ENCODE measurements around the gene TMEM141. TPM values are rescaled to one million over a fixed set of nuclear protein-coding genes. Genes with fewer than 3 reads are reported as not detected.
"Not testable (repeated sequence)": the region's sequence is repeated elsewhere in the genome, so short reads cannot be mapped to it uniquely, and the experiment has no call there.

TMEM141 gene
- total RNA-seq, 2 experiments from 2014 or later = 42.3 to 45.2 TPM

DNA sequence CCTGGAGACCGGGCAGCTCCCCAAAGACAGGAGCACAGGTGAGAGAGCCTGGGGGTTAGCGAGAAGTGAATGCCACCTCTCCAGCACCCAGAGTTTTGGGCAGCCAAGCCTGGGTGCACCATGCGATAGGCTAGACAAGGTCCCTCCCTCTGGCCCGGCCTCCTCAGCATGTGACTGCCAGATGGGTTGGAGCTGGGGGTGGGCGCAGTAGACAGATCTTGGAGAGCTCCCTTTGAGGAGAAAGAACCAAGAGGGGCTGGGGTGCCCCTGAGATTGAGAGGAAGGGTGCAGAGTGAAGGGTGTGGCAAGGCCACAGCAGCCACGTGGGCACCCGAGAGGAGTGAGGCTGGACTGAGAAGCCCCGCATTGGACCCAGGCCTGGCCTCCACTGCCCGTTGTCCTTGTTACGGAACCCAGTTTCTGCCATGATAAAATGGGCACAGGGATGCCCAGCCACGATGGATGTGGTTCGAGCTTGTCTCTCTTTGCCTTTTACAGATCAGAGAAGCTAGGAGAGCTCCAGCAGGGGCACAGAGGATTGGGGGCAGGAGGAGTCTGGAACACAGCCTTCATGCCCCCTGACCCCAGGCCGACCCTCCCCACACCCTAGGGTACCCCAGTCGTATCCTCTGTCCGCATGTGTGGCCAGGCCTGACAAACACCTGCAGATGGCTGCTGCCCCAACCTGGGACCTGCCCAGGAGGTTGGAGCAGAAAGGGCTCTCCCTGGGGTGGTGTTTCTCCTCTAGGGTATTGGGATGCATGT is 1.4 kb downstream of the TMEM141 start:
- Mint-ChIP-seq H3K27ac (peak overlapping the region; percentile 64), H3K36me3 (no peaks in the 10 kb centered on the region), H3K9me3 (no peaks in the 10 kb centered on the region), H3K4me3 (peak overlapping the region; percentile 81), H3K4me1 (ENCODE audit: low read depth) (peaks cover 21% of the 10 kb centered on the region), H3K27me3 (peaks cover 1% of the 10 kb centered on the region)
- intact Hi-C loops (cut with micrococcal nuclease) = loop anchor here (5.0 kb wide), 3 partner anchors 110 to 450 kb away; partner anchors contain the start of genes RNF208 and TUBB4B
- DNase-seq = no peak
- ChIA-PET CTCF (interaction anchor here (0.8 to 3.0 kb wide), 12 partner anchors 9 to 464 kb away, joined by 3 to 23 read pairs (median 4); partner anchors contain the start of genes AJM1 and RABL6), POLR2A (interaction anchor here (0.6 to 0.7 kb wide), 2 partner anchors 14 to 65 kb away, joined by 3 to 5 read pairs; no protein-coding TSS in a partner anchor)

DNA sequence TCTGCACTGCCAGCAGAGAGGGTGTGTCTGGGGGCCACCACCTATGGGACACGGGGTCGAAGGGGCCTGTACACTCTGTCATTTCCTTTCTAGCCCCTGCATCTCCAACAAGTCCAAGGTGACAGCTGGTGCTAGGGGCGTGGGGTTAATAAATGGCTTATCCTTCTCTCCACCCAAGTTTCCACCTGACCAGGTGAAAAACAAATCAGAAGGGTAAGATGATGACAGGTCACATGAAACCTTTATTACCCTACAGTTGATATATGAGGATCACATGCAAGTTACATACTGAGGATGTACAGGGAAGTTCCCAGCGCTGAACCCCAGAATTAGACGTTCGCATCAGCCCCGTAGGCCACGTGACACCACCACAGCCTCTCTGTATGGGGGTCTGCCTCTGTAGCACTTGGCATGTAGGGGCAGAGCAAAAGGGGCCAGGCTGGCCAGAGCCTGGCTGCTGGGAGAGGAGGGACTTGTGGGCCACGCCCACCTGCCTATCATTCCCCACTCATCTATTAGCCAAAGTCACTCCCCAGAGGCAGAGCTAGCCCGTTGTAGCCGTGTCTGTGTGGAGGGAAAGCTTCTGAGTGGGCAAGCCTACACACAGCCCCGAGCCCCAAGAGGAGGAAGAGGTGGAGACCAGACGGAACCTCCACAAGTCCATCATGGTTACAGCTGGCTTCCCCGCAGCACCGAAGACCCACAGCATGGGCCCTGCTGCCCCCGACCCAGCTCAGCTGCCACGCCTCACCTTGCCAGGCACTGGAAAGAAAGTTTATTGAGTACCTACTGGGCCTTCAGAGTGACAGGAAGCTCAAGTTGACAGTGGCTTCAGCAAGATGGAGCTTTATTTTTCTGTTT is 2.2 kb downstream of the TMEM141 start:
- CTCF ChIA-PET = interaction anchor here (0.7 to 3.0 kb wide), 16 partner anchors 11 to 463 kb away, joined by 3 to 23 read pairs (median 4); partner anchors contain the start of genes AJM1, LCN8 and RABL6
- Mint-ChIP-seq H3K9me3 (no peaks in the 10 kb centered on the region), H3K27me3 (peaks cover 1% of the 10 kb centered on the region), H3K4me1 (ENCODE audit: low read depth) (peaks cover 13% of the 10 kb centered on the region), H3K4me3 (no peak overlapping the region), H3K27ac (no peak overlapping the region), H3K36me3 (no peaks in the 10 kb centered on the region)
- no peak for DNase-seq
- POLR2A ChIA-PET = interaction anchor here (0.9 kb wide), 1 partner anchor 14 kb away, joined by 4 read pairs; no protein-coding TSS in a partner anchor
- intact Hi-C loops (cut with micrococcal nuclease) = loop anchor here (5.0 kb wide), 3 partner anchors 109 to 449 kb away; partner anchors contain the start of genes RNF208 and TUBB4B

DNA sequence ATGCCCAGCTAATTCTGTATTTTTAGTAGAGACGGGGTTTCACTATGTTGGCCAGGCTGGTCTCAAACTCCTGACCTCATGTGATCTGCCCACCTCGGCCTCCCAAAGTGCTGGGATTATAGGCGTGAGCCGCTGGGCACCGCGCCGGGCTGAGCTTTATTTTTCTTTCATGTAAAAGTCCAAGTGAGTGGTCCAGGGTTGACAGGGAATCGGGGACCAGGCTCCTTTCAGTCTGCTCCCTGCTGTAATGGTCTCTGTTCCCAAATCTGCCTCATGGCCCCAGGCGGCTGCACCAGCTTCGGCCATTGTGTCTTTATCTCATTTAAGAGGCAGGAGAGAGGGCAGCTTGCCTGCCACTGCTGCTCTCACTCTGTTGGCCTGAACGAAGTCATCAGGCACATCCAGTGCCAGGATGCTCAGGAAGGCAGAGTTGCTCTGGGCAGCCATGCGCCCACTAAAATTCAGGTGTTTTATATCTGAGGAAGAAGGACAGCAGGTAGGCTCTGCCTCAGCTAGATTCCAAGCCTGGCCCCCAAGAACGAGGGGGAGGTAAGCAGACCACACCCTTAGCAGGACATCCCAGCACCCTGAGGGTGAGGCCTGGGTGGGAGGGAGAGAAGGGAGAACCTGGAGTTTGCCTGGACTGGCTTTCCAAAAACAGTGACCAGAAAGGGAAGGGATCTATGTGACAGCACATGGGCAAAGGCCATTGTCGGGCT is 3.3 kb downstream of the TMEM141 start:
- H3K9me3 Mint-ChIP-seq = no peaks in the 10 kb centered on the region
- ChIA-PET CTCF (interaction anchor here (0.7 to 3.0 kb wide), 7 partner anchors 12 to 241 kb away, joined by 3 to 23 read pairs (median 4); partner anchors contain the start of genes AJM1, LCN8 and RABL6), POLR2A (no interaction called here)
- DNase-seq = no peak
- intact Hi-C loops (cut with micrococcal nuclease) = loop anchor here (5.0 kb wide), 3 partner anchors 108 to 448 kb away; partner anchors contain the start of genes RNF208 and TUBB4B
- peaks cover 12% of the 10 kb centered on the region for H3K4me1 Mint-ChIP-seq (ENCODE audit: low read depth)
- H3K27ac Mint-ChIP-seq = no peak overlapping the region
- H3K36me3 Mint-ChIP-seq = no peaks in the 10 kb centered on the region
- H3K27me3 Mint-ChIP-seq = no peaks in the 10 kb centered on the region
- no peak overlapping the region for H3K4me3 Mint-ChIP-seq

- no peak overlapping the region for H3K27ac Mint-ChIP-seq
- H3K27me3 Mint-ChIP-seq = no peaks in the 10 kb centered on the region
- intact Hi-C loops (cut with micrococcal nuclease) = loop anchor here (5.0 kb wide), 3 partner anchors 107 to 447 kb away; partner anchors contain the start of genes RNF208 and TUBB4B
- H3K36me3 Mint-ChIP-seq = no peaks in the 10 kb centered on the region
- no peak overlapping the region for H3K4me3 Mint-ChIP-seq
- POLR2A ChIA-PET = no interaction called here
- H3K4me1 Mint-ChIP-seq (ENCODE audit: low read depth) = peaks cover 12% of the 10 kb centered on the region
- no peaks in the 10 kb centered on the region for H3K9me3 Mint-ChIP-seq
- DNase-seq = no peak
- CTCF ChIA-PET = no interaction called here
Observed at GRCh38 chr9:136795000-136795348, 3.8 kb downstream of the TMEM141 start.

GRCh38 chr9:136796238-136796774 is 5.2 kb downstream of the TMEM141 start, which contains the start of gene CCDC183:
TSS of gene CCDC183 (plus strand) at chr9:136796338. CDS start at chr9:136796398, 60 bp downstream.
- intact Hi-C loops (cut with micrococcal nuclease) = no loop called here
- DNase-seq = no peak
- Mint-ChIP-seq H3K9me3 (no peaks in the 10 kb centered on the region), H3K27me3 (peaks cover 6% of the 10 kb centered on the region), H3K27ac (no peak within 1 kb of the TSS), H3K4me1 (ENCODE audit: low read depth) (peaks cover 19% of the 10 kb centered on the region), H3K4me3 (no peak within 1 kb of the TSS), H3K36me3 (no peaks in the 10 kb centered on the region)
- CTCF ChIA-PET = no interaction called here
- POLR2A ChIA-PET = no interaction called here

DNA sequence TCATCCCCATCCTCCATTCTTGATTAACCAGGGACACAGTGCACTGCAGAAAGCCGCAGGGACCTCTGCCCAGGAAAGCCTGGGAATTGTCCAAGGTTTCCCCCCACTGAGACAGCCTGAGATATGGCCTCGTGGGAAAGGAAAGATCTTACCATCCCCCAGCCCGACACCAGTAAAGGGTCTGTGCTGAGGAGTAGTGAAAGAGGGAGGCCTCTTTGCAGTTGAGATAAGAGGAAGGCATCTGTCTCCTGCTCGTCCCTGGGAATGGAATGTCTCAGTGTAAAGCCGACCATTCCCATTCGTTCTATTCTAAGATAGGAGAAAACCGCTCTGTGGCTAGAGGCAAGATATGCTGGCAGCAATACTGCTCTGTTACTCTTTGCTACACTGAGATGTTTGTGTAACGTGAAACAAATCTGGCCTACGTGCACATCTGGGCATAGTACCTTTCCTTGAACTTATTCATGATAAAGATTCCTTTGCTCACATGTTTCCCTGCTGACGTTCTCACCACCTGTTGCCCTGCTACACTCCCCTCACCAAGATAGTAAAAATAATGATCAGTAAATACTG is 5.7 kb downstream of the TMEM141 start:
- CTCF ChIA-PET; POLR2A ChIA-PET; intact Hi-C loops (cut with micrococcal nuclease): not testable (repeated sequence)

DNA sequence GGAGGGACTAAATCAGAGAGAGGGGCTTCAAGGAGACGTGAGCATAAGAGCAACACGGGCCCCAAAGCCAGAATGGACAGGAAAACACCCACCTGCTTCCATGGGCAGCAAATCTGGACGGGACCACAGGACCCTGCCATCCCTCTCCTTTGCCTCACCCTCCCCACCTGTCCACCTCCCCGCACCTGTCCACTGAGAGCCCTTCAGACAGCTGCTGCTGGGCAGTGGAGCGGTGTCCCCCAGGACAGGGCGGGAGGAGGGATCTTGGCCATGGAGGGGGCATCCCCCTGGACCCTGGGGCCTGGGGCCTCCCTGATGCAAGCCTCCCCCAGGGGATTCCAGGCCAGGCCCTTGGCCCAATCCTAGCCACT is 7.5 kb downstream of the TMEM141 start:
- Mint-ChIP-seq H3K27me3 (peaks cover 9% of the 10 kb centered on the region), H3K4me1 (ENCODE audit: low read depth) (peaks cover 13% of the 10 kb centered on the region), H3K36me3 (no peaks in the 10 kb centered on the region), H3K27ac (no peak overlapping the region), H3K4me3 (no peak overlapping the region), H3K9me3 (no peaks in the 10 kb centered on the region)
- CTCF ChIA-PET = no interaction called here
- DNase-seq = no peak
- POLR2A ChIA-PET = no interaction called here
- intact Hi-C loops (cut with micrococcal nuclease) = no loop called here

More for the DNA sequence above, 5.7 kb downstream of the TMEM141 start:
- not testable (repeated sequence) for H3K36me3 Mint-ChIP-seq, H3K9me3 Mint-ChIP-seq, H3K4me3 Mint-ChIP-seq, H3K27me3 Mint-ChIP-seq, H3K27ac Mint-ChIP-seq, DNase-seq
- H3K4me1 Mint-ChIP-seq (ENCODE audit: low read depth) = peaks cover 21% of the 10 kb centered on the region

DNA sequence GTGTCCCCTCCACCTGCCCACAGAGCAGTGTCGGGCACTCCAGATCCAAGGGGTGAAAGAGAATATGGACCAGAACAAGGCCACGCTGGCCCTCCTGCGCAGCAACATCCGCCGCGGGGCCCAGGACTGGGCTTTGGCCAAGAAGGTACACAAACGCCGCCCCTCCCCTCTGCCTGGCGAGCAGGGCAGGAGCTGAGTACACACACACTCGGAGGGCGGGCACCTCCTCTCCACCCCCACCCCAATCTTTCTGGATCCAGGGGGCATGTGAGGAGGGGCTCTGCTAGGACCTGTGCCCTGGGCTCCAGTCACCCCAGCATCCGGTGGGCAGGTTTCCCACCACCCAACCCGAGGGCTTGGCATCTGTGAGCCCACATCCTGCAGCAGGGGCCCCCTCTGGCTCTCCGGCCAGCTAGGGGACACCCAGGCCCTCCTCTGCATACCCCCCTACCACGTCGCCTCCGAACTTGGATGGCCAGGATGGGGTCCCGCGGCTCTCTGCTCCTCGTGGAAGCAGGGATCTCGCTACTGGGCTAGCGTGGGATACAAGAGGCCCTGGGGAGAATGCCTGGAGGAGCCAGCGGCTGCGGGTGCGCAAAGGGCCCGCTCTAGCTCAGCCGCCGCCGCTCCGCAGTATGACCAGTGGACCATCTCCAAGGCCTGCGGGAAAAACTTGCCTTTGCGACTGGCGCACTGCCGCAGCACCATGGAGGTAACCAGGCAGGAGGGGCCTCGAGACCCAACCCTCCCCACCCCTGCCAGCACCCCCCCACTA is 8.1 kb downstream of the TMEM141 start:
- POLR2A ChIA-PET = interaction anchor here (1.4 kb wide), 1 partner anchor 287 kb away, joined by 3 read pairs; the partner anchor contains the start of gene MAN1B1
- intact Hi-C loops (cut with micrococcal nuclease) = no loop called here
- CTCF ChIA-PET = interaction anchor here (0.5 to 1.5 kb wide), 4 partner anchors 41 to 236 kb away, joined by 3 to 7 read pairs (median 4); partner anchors contain the start of gene LCN8
- Mint-ChIP-seq H3K4me3 (peak overlapping the region; percentile 46), H3K36me3 (no peaks in the 10 kb centered on the region), H3K9me3 (no peaks in the 10 kb centered on the region), H3K27me3 (peaks cover 9% of the 10 kb centered on the region), H3K27ac (no peak overlapping the region), H3K4me1 (ENCODE audit: low read depth) (peaks cover 13% of the 10 kb centered on the region)
- no peak for DNase-seq

GRCh38 chr9:136799854-136800657 is 8.9 kb downstream of the TMEM141 start:
- no peak overlapping the region for H3K27ac Mint-ChIP-seq
- H3K27me3 Mint-ChIP-seq = peaks cover 9% of the 10 kb centered on the region
- ChIA-PET POLR2A (interaction anchor here (1.4 kb wide), 1 partner anchor 286 kb away, joined by 3 read pairs; the partner anchor contains the start of gene MAN1B1), CTCF (interaction anchor here (0.5 to 1.5 kb wide), 7 partner anchors 21 to 247 kb away, joined by 3 to 7 read pairs (median 3); partner anchors contain the start of genes AJM1 and LCN8)
- peak overlapping the region; percentile 72 for H3K4me3 Mint-ChIP-seq
- DNase-seq = peak; percentile 91
- peaks cover 13% of the 10 kb centered on the region for H3K4me1 Mint-ChIP-seq (ENCODE audit: low read depth)
- intact Hi-C loops (cut with micrococcal nuclease) = loop anchor here (1.0 kb wide), 1 partner anchor 9 kb away; the partner anchor contains the start of gene TMEM141
- H3K36me3 Mint-ChIP-seq = no peaks in the 10 kb centered on the region
- H3K9me3 Mint-ChIP-seq = no peaks in the 10 kb centered on the region

- no peak overlapping the region for H3K27ac Mint-ChIP-seq
- ChIA-PET POLR2A (no interaction called here), CTCF (interaction anchor here (1.1 to 1.5 kb wide), 2 partner anchors 10 to 15 kb away, joined by 3 to 4 read pairs; no protein-coding TSS in a partner anchor)
- no peaks in the 10 kb centered on the region for H3K9me3 Mint-ChIP-seq
- no peak overlapping the region for H3K4me3 Mint-ChIP-seq
- intact Hi-C loops (cut with micrococcal nuclease) = no loop called here
- no peak for DNase-seq
- peaks cover 22% of the 10 kb centered on the region for H3K4me1 Mint-ChIP-seq (ENCODE audit: low read depth)
- peaks cover 9% of the 10 kb centered on the region for H3K27me3 Mint-ChIP-seq
- no peaks in the 10 kb centered on the region for H3K36me3 Mint-ChIP-seq
Observed at GRCh38 chr9:136802321-136802720, 11.2 kb downstream of the TMEM141 start.

Measured in activated CD4-positive, alpha-beta memory T cell treated with anti-CD3 and anti-CD28 coated beads for 36 hours (primary cell).